Small intestine (tissue), 16 donors: ENCODE results near the gene TSPAN9. TPM values are rescaled to one million over a fixed set of nuclear protein-coding genes. Genes with fewer than 3 reads are reported as not detected.
A peak's percentile ranks its signal among the peaks of the same experiment; 100 is the strongest.

ENCODE experiments used
- DNase-seq, 2 donors: peaks; one replicate each; pipeline versions ENCODE4 v3.0.0 to v3.0.0-alpha.2; 2013
- FAIRE-seq: peaks from 2 replicates; lab custom pipeline; 2012; peaks lifted over from hg19 to GRCh38; lab: Jason Lieb, UNC
- H3K27ac ChIP-seq, 3 donors: one replicate each; pipeline ENCODE4 v1.5.1; 2013; ENCODE audit warnings: low read length in 2 of 3, mild to moderate bottlenecking in 2 of 3, control low read depth in 1 of 3, inconsistent platforms in 1 of 3, low read depth in 1 of 3, moderate library complexity in 1 of 3
- H3K27me3 ChIP-seq, 3 donors: one replicate each; pipeline ENCODE4 v1.6.1; 2013; ENCODE audit warnings: low read length in 3 of 3, inconsistent platforms in 1 of 3; ENCODE audit not compliant: control insufficient read depth in 3 of 3, insufficient read depth in 3 of 3
- H3K36me3 ChIP-seq, 3 donors: one replicate each; pipeline ENCODE4 v1.6.1; 2013; ENCODE audit warnings: low read length in 3 of 3, inconsistent platforms in 1 of 3, low read depth in 1 of 3, mild to moderate bottlenecking in 1 of 3, moderate library complexity in 1 of 3; ENCODE audit not compliant: control insufficient read depth in 3 of 3, insufficient read depth in 2 of 3
- H3K4me1 ChIP-seq, 3 donors: one replicate each; pipeline ENCODE4 v1.6.1; 2013; ENCODE audit warnings: low read length in 2 of 3, inconsistent platforms in 1 of 3, low read depth in 1 of 3, mild to moderate bottlenecking in 1 of 3, moderate library complexity in 1 of 3; ENCODE audit not compliant: control insufficient read depth in 3 of 3, insufficient read depth in 2 of 3
- H3K4me3 ChIP-seq, 3 donors: one replicate each; pipeline ENCODE4 v1.5.1; 2013; ENCODE audit warnings: low read length in 3 of 3, control low read depth in 1 of 3, inconsistent platforms in 1 of 3, low read depth in 1 of 3, mild to moderate bottlenecking in 1 of 3, moderate library complexity in 1 of 3
- H3K9me3 ChIP-seq, 2 donors: one replicate each; pipeline ENCODE4 v1.6.1; 2013; ENCODE audit warnings: low read depth in 1 of 2, low read length in 1 of 2; ENCODE audit not compliant: control insufficient read depth in 2 of 2, insufficient read depth in 1 of 2
- WGBS, 3 donors: extraction: QIAGEN DNeasy Blood & Tissue Kit; methylation state at CpG; one replicate each; pipeline ENCODE4 v1.1.7; 2013; 5-methylcytosine and 5-hydroxymethylcytosine counted together
- long read RNA-seq, 10 donors: transcript quantifications; one replicate each; lab custom pipeline, GENCODE V29; 2026
- polyA plus RNA-seq, 4 donors: library from polyadenylated mRNA; stranded (reverse) in 3 of 4; unstranded in 1 of 4; fragments of 200-250 nt in 3 of 4; fragments of 120-200 nt in 1 of 4; gene quantifications; one replicate each; pipeline versions ENCODE4 v1.2.1 to v1.2.3, GENCODE V29; 2013
- donor health status: healthy with polysubstance abuse.
- donor health status: control.
- donor health status: control.
- donor health status: Bipolar disorder and iron deficiency.
- donor health status: healthy.

TSPAN9 gene, protein sequence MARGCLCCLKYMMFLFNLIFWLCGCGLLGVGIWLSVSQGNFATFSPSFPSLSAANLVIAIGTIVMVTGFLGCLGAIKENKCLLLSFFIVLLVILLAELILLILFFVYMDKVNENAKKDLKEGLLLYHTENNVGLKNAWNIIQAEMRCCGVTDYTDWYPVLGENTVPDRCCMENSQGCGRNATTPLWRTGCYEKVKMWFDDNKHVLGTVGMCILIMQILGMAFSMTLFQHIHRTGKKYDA
- polyA plus RNA-seq: 10 to 100 TPM in 2 of 4 donors, 1 to 10 TPM in 2; 1.3 to 25.5 (median 12.8) TPM
- long read RNA-seq, donor 1, full-length matches to known transcripts: 5 of 15,051 reads
- long read RNA-seq, donor 1, partial matches to known transcripts: 15,046 of 15,051 reads
- long read RNA-seq, donor 1, other reads (novel, unspliced or antisense): 0 of 15,051 reads
- long read RNA-seq, donor 2: 0 reads
- long read RNA-seq, donor 3, full-length matches to known transcripts: 1 of 1 reads
- long read RNA-seq, donor 3, partial matches to known transcripts: 0 of 1 reads
- long read RNA-seq, donor 3, other reads (novel, unspliced or antisense): 0 of 1 reads
- long read RNA-seq, donor 4: 0 reads
- long read RNA-seq, donor 5, full-length matches to known transcripts: 4 of 4 reads
- long read RNA-seq, donor 5, partial matches to known transcripts: 0 of 4 reads
- long read RNA-seq, donor 5, other reads (novel, unspliced or antisense): 0 of 4 reads
- long read RNA-seq, donor 6, full-length matches to known transcripts: 1 of 1 reads
- long read RNA-seq, donor 6, partial matches to known transcripts: 0 of 1 reads
- long read RNA-seq, donor 6, other reads (novel, unspliced or antisense): 0 of 1 reads
- long read RNA-seq, donor 7: 0 reads
- long read RNA-seq, donor 8, full-length matches to known transcripts: 1 of 1 reads
- long read RNA-seq, donor 8, partial matches to known transcripts: 0 of 1 reads
- long read RNA-seq, donor 8, other reads (novel, unspliced or antisense): 0 of 1 reads
- long read RNA-seq, donor 9, full-length matches to known transcripts: 2 of 1,394 reads
- long read RNA-seq, donor 9, partial matches to known transcripts: 1,392 of 1,394 reads
- long read RNA-seq, donor 9, other reads (novel, unspliced or antisense): 0 of 1,394 reads
- long read RNA-seq, donor 10, full-length matches to known transcripts: 3 of 8,396 reads
- long read RNA-seq, donor 10, partial matches to known transcripts: 8,393 of 8,396 reads
- long read RNA-seq, donor 10, other reads (novel, unspliced or antisense): 0 of 8,396 reads

DNA sequence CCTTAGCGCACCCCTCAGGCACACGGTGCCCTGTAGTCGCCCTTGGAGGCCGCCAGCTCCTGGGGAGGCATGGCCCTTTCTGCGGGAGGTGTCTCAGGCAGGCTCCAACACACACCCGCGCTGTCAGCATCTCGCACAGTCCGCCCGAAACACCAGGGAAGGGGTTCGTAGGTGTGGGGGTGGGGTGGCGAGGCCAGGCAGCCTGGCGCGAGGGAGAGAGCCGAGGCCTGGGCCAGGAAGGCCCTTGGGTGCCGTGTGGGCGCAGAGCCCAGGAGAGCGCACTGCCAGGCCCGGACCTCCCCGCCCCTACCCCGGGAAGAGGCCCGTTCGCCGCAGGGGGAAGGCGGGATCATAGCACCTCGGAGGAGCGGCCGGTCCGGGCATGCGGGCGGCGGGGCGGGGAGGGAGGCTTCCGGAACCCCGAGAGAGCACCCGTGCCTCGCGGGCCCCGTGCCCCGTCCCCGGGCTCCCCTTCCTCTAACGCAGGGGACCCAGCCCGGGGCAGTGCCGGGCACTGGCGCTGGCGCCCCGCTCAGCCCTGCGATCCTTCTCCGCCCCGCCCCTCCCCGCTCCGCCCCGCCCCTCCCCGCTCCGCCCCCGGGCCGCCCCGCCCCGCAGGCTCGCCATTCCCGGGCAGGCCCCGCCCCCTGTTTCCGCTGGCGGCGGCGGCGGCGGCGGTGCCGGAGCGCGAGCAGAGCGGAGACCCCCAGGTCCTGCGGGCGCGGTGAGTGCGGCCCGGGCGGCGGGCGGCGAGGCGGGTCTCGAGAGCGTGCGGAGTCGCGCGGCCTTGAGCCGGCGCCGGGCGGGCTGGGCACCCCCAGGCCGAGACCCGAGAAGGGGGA lies at the start of gene TSPAN9:
Gene TSPAN9 (plus strand): TSS at position 650 of the 842 bp plus-strand sequence. CDS start 123,815 bp downstream, outside the sequence.
- H3K4me3 ChIP-seq: peak within 1 kb of the TSS; percentile 65 to 90 (median 77)

GRCh38 chr12:3028108-3028507 lies 49.1 kb upstream of the TSPAN9 start:
- DNase-seq: no peak
- H3K36me3 ChIP-seq: peaks cover 0 to 7% (median 2%) of the 10 kb centered on the region in 3 donors
- no peaks in the 10 kb centered on the region for H3K9me3 ChIP-seq
- no peak overlapping the region for H3K4me3 ChIP-seq
- 73 to 80% (median 75%) methylated on average over 7 of the region's 7 CpGs for WGBS, 3 donors
- no peak overlapping the region for H3K27ac ChIP-seq
- no peak for FAIRE-seq
- no peaks in the 10 kb centered on the region for H3K4me1 ChIP-seq
- no peaks in the 10 kb centered on the region for H3K27me3 ChIP-seq

More for the DNA sequence above, at the start of gene TSPAN9:
- Histone ChIP-seq H3K36me3 (no peaks in the 10 kb centered on the region), H3K4me1 (peaks cover 0 to 18% (median 6%) of the 10 kb centered on the region in 3 donors), H3K27me3 (no peaks in the 10 kb centered on the region), H3K9me3 (no peaks in the 10 kb centered on the region), H3K27ac (peak within 1 kb of the TSS; percentile 34 to 74 (median 74))
- no peak for FAIRE-seq
- DNase-seq: peak; percentile 58 to 87
- WGBS, 3 donors: 1 to 4% (median 1%) methylated on average over 36 to 95 of the region's 95 CpGs

DNA sequence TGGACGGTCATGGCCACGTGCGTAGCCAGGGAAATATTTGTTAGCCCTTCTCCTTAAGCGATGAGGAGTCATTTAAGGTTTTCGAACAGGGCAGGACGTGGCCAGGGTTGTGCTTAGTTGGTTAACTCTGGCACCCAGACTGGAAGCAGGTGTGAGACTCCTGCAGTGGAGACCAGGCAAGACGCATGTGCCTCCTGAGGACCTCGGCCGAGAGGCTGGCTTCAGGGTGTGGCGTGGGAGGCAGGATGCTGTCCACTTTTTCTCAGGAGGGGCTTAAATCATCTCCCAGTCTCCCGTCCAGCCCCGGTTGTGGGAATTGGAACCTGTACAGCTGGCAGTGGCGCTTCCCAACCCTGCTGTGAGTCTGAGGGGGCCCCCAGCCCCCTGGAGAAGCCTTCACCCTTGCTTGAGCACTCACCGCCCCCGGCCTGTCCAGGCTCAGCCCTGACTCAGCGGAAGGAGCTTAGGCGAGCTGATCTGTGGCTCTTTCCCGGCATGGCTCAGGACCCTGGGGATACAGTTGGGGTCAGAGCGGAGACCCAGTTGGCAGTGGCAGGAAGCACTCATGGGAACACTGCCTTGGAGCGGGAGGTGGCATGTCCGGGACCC lies 46.3 kb upstream of the TSPAN9 start:
- 88 to 91% (median 90%) methylated on average over 21 of the region's 21 CpGs for WGBS, 3 donors
- FAIRE-seq (no peak), DNase-seq (no peak)
- Histone ChIP-seq H3K4me3 (no peak overlapping the region), H3K27ac (no peak overlapping the region), H3K9me3 (no peaks in the 10 kb centered on the region), H3K4me1 (no peaks in the 10 kb centered on the region), H3K36me3 (peaks cover 0 to 7% (median 2%) of the 10 kb centered on the region in 3 donors), H3K27me3 (no peaks in the 10 kb centered on the region)

DNA sequence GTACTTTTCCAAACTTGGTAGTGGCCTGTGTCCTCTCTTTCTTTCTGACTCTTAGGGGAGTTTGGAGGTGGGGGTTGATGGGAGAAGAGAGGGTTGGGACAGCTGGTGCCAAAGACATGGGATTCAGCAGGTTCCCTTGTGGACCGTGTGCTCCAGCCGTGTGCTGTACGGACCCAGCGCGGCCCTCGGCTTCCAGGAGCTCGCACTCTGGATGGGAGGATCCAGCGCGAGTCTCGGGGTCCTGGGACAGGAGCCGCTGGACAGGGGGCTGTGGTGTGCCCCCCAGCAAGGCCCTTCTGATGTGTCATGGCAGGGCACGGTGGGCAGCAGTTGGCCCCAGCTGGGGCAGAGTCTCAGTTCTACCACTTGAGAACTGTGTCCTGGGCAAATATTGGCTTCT lies 45.0 kb upstream of the TSPAN9 start:
- Histone ChIP-seq H3K27ac (no peak overlapping the region), H3K36me3 (peaks cover 0 to 7% (median 2%) of the 10 kb centered on the region in 3 donors), H3K4me3 (no peak overlapping the region), H3K27me3 (no peaks in the 10 kb centered on the region), H3K9me3 (no peaks in the 10 kb centered on the region), H3K4me1 (no peaks in the 10 kb centered on the region)
- DNase-seq (no peak), FAIRE-seq (no peak)
- WGBS, 3 donors: 74 to 90% (median 83%) methylated on average over 7 to 12 of the region's 12 CpGs

GRCh38 chr12:3032770-3033538 lies 44.2 kb upstream of the TSPAN9 start:
- Histone ChIP-seq H3K4me1 (no peaks in the 10 kb centered on the region), H3K4me3 (no peak overlapping the region), H3K36me3 (peaks cover 0 to 12% (median 2%) of the 10 kb centered on the region in 3 donors), H3K9me3 (no peaks in the 10 kb centered on the region), H3K27me3 (no peaks in the 10 kb centered on the region), H3K27ac (no peak overlapping the region)
- FAIRE-seq (no peak), DNase-seq (no peak)
- WGBS, 3 donors: 78 to 90% (median 86%) methylated on average over 27 of the region's 27 CpGs

DNA sequence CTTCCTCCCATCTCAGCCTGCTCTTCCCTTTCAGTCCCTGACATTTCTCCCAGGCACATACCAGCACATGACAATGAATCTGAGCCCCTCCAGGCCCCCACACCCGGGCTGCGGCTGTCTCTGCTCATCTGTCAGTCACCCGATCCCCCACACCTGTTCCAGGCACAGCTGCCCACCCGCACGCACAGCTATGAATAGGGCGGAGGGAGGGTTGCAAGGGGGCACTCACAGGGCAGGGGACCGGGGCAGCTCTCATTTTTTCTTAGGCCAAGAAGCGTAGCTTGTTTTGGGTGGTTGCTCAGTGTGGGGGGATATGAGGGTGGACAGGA lies 43.7 kb upstream of the TSPAN9 start:
- no peaks in the 10 kb centered on the region for H3K27me3 ChIP-seq
- H3K4me1 ChIP-seq: no peaks in the 10 kb centered on the region
- no peak for FAIRE-seq
- peaks cover 0 to 15% (median 2%) of the 10 kb centered on the region in 3 donors for H3K36me3 ChIP-seq
- H3K4me3 ChIP-seq: no peak overlapping the region
- WGBS, 3 donors: 76 to 88% (median 85%) methylated on average over 8 of the region's 8 CpGs
- DNase-seq: no peak
- H3K9me3 ChIP-seq: no peaks in the 10 kb centered on the region
- no peak overlapping the region for H3K27ac ChIP-seq
